GM12801 (cell line): ENCODE results near the gene KIF1C.

Source experiments
- CTCF ChIP-seq: IDR thresholded peaks from one replicate; pipeline ENCODE4 v1.5.1; 2011; ENCODE audit warnings: control low read depth; ENCODE audit not compliant: insufficient read length; ENCODE audit errors: extremely low read depth

Gene KIF1C

GRCh38 chr17:4970273-4970672, 27.5 kb upstream of the KIF1C start:
- no peak for TF ChIP-seq CTCF

GRCh38 chr17:4971826-4972225, 25.9 kb upstream of the KIF1C start:
- TF ChIP-seq CTCF: no peak

GRCh38 chr17:4972322-4972721, 25.4 kb upstream of the KIF1C start:
- no peak for TF ChIP-seq CTCF

- no peak for TF ChIP-seq CTCF
These were observed 25.0 kb upstream of the KIF1C start for GRCh38 chr17:4972752-4973151.

- TF ChIP-seq CTCF: no peak
These were observed 24.3 kb upstream of the KIF1C start for GRCh38 chr17:4973256-4974114.

GRCh38 chr17:4974115-4974670, 23.6 kb upstream of the KIF1C start:
- TF ChIP-seq CTCF: no peak

- no peak for TF ChIP-seq CTCF
These were observed 19.0 kb upstream of the KIF1C start for GRCh38 chr17:4978726-4979125.
